Measurements from ENCODE around the gene SMARCE1.

Gene SMARCE1

GRCh38 chr17:40577611-40578065 lies 70.0 kb downstream of the SMARCE1 start:
- no peak for DNase-seq

GRCh38 chr17:40576113-40576740 lies 71.4 kb downstream of the SMARCE1 start:
- DNase-seq, result no peak
